Kasumi-1 (cell line): ENCODE measurements around the gene ETF1.
"Not testable (repeated sequence)": the region's sequence is repeated elsewhere in the genome, so short reads cannot be mapped to it uniquely, and the experiment has no call there.

ENCODE experiments used
- DNase-seq, 2 experiments: peaks; one replicate each; lab custom pipeline; 2025; lab: John Stamatoyannopoulos, UW

The ETF1 gene

DNA sequence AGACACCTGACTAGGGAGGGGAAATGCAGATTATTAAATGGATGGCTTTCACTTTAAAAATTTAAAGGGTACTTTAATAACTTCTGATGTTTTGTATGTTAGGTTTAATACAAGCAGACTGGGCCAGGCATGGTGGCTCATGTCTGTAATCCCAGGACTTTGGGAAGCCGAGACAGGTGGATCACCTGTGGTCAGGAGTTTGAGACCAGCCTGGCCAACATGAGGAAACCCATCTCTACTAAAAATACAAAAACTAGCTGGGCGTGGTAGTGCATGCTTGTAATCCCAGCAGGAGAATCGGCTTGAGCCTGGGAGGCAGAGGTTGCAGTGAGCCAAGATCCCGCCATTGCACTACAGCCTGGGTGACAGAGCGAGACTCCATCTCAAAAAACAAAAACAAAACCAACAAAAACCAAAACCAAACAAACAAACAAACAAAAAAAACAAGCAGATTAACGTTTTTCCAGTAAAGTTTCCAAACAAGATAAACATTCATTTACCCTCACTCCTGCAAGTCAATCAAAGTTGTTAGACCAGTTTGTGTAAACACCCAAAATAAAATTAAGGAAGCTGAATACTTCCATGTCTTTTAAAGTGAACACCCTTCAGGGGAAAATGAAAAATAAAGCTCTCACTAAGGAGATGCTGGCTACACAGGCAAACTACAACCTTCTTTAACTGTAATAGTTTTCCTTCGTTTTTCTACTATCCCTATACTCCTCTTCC is 14.1 kb downstream of the ETF1 start:
- no peak for DNase-seq

DNA sequence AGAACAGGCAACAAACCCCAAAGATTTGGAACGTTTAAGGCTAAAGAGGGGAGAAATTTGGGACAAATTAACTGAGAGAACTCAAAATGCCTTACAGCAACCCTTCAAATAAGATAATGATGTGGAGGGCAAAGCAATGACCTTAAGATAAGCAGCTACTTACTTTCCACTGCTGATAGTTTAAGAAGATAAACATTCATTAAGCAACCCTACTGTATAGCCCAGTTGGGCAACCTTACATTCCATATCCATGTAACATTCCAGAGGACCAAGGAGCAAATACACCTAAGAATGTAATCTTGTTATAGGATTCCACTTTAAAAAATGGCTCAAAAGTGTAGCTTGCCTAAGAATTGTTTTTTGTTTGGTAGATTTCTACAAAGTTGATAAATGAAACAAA is 14.8 kb downstream of the ETF1 start:
- no peak for DNase-seq

DNA sequence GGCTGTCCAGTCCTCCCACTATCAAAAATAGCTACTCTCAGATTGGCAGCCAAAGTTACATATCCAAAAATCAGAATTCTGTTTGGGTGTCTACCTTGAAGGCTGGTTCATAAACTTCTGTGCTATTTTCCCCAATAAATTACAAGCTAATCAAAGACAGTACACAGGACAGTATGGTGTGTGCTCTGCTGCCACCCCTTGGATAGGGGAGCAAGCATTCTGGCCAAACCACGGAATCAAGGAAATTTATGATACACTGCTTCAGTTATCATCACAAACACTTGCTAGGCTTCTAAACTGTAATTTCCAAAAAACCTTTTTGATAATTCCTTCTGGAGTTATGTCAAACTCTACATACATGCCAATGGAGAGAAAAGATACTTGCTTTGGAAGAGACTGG is 15.9 kb downstream of the ETF1 start:
- no peak for DNase-seq

GRCh38 chr5:138523406-138523805 is 19.6 kb downstream of the ETF1 start:
- DNase-seq: no peak

- no peak for DNase-seq
These were observed 22.1 kb downstream of the ETF1 start for GRCh38 chr5:138520971-138521370.

GRCh38 chr5:138517437-138517836 is 25.6 kb downstream of the ETF1 start:
- no peak for DNase-seq

GRCh38 chr5:138515556-138516245 is 27.3 kb downstream of the ETF1 start:
- DNase-seq: no peak

GRCh38 chr5:138514021-138514420 is 29.0 kb downstream of the ETF1 start:
- DNase-seq: no peak

DNA sequence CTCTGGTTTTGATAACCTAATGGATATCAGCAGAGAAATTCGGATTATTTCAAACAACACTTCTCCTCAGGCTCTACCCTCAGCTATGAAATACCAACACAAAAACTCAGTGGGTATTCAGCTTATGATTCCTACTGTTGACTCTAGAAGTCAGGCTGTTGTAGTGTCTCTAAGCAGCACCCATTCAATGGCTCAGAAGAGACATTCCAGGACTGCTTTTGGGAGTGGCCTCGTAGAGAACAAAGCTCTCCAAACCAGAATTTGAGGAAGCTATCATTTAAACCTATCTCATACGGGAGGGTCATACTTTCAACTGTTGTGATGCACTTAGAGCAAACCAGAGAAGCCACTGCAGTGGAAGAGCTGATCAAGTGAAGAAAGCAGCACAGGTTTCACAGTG is 34.1 kb downstream of the ETF1 start:
- DNase-seq: no peak

- not testable (repeated sequence) for DNase-seq
These were observed 35.6 kb downstream of the ETF1 start for GRCh38 chr5:138507485-138507884.

DNA sequence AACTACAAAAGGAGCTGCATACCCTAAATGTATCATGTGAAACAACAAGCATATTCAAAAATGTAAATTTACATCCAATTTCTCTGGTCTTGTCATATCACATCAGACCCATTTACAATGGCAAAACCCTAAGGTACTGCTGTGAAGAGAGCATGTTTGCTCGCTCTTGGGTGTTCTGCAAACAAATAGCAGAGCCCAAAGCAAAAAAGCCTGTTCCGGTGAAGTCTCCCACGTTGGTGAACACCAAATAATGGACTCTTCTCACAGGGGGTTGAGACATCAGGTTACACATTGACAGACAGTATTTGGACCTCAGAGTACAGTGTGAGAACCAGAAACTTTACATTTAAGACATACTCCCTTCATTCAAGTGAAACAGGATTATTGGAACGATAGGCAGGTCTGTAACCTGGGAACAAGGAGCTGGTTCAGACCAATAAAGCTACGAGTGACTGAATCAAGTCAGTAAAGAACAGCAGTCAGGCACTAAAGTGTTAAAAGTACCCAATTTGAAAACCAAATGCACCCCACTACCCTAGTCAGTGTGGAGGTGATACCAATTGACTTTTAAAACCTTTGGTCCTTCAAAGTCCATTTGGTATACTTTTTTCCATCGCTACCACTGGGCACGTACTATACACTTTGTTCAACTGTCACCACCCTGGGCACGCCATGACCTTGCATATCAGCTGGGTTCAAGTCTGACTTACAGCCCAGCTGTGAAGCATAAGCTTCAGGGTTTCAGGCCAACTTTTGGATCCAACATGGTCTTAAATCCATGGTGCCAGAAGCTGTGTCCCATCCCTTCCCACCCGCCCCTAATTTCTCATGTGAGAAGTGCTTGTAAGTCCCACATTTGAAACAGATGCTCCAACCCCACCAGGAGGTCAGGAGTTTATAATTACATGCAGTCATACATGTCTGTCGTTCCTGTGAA is 36.4 kb downstream of the ETF1 start:
- DNase-seq: no peak

DNA sequence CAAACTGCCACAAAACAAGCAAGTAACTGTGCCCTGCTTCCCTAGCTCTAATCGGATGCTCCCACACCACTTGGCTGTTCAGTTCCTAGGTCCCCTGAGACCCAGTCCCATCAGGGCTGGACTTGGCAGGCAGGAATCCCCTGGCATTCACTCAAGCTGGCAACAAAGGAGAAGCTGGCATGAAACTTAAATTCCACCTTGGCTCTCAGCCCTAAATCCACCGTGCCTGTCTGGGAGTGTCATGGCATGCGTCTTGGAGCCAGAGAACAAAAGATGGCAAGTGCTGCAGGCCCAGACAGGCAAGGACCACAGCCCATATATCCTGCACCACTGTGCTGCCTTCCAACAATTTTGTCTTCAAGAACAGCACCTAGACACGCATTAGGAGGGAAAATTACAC is 38.2 kb downstream of the ETF1 start:
- DNase-seq: no peak

DNA sequence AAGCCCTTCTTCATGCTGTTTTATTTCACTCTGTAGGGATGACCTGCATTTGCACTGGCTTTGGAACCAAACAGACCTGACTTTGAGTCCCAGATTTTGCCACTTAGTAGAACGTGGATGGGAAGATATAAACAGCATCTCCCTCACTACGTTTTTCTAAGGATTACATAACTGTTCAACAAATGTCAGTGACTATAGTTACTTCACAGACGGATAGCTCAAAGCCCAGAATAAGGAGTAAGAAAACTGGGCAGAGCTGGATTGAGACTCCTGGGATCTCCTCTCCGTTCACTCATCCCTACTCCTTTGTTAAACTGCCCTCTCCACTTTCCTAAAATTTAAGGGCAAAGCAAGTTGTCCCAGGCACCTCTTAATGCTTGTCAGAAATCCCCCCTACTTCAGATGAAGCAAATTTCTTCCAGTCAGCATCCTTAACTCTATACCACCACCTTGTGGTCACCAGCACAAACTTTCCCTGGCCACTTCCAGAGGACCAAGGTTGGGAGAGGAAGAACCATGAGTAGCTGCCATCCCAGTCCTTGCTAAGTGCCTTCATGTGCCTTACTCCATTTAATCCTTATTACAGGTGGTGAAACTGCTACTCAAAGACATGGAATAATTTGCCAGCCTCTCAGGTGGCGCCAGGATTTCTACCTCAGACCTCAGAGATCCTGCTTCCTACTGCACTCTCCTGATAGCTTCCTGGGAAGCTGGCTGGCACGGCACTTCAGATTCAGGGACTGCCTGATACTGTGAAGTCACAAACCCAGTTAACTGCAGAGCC is 39.4 kb downstream of the ETF1 start:
- peak; percentile 83 to 84 for DNase-seq

- no peak for DNase-seq
These were observed 40.5 kb downstream of the ETF1 start for GRCh38 chr5:138502521-138502920.

GRCh38 chr5:138502121-138502520 is 40.9 kb downstream of the ETF1 start:
- DNase-seq: no peak

DNA sequence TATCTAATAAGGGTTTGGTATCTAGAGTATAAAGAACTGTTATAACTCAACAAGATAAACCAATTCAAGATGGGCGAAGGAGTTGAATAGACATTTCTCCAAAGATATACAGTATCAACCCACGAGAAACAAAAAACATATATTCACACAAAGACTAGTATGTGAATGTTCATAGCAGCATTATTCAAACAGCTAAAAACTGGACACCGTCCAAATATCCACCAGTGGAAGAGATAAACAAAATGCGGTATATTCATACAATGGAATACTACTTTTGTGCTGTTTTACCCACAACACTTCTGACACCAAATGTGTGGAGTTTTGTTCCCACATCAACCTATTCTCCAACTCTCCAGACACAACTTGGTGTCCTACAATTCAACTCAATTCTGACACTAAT is 44.7 kb downstream of the ETF1 start:
- DNase-seq: no peak

DNA sequence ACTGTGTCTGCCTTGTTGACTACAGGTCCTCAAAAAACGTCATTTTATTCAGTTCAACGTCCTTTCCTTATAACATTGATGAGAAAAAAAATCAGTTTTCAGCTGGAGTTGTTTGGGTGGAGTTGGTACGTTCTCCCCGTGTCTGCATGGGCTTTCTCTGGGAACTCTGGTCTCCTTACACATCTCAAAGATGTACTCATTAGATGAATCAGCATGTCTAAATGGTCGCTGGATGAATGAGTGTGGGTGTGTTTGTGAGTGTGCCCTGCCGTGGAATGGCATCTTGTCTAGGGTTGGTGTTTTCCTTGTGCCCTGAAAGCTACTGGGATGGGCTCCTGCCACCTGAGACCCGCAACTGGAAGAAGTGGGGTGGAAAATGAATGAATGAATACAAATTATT is 47.7 kb downstream of the ETF1 start:
- no peak for DNase-seq

DNA sequence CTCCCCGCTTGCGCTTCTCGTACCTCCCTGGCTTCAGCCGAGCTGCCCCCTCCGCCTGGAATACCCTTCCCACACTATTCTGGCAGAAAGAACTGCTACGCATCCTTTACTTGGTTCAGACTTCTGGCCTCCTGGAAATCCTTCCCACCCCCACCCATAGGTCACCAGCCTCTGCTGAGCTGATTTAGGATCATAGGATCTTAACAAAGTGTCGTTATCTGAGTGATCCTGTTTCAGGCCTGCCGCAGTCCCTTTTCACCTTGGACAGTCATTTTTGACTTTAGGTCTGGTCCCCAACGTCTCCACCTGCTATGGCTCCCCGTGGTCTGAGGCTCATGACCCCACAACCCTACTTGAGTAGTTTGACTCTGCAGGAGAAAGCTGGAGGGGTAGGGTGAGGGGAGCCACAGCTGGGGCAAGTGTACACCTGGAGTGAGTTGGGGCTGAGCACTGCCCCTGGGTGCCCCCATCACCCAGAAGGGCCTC is 50.4 kb downstream of the ETF1 start:
- DNase-seq: no peak

DNA sequence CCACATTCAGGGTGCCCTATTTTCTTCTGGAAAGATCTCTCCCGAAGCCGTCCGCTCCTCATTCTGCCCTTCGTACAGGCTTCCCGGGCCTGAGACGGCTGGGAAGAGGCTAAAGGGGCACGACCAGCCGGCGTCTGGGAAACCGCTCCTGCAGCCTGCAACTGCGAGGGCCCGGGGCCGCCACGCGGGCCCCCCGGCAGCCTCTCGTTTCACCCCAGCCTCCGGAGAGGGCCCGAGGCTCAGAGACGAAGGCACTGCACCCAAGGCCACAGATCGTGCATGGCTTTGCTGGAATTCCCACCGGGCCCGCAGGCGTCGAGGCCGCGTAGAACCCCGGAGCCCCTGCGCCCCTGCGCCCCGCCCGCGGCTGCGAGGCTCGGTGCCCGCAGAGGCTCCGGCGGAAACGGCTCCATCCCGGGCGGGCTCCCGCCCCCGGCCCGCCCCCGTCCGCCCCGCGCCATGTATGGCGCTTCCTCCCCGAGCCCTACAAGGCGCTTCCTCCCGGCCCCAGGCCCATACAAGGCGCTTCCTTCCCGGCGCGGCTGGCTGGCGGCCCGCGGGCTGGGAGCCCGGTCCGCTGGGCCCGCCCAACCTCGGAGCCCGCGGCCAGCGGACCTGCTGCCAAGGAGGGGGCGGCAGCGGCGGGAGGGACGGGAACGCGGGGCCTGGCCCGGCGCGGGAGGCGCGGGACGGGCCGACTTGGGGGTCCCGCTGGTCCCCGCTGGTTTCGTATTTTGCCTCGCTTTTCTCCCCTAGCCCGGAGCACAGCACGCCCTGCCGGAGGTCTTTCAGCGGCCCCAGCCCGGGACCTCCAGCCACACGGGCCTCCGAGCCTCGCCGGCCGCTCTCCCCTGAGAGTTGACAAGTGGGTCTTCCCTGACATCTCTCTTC is 51.1 kb downstream of the ETF1 start:
- DNase-seq: peak; percentile 87

DNA sequence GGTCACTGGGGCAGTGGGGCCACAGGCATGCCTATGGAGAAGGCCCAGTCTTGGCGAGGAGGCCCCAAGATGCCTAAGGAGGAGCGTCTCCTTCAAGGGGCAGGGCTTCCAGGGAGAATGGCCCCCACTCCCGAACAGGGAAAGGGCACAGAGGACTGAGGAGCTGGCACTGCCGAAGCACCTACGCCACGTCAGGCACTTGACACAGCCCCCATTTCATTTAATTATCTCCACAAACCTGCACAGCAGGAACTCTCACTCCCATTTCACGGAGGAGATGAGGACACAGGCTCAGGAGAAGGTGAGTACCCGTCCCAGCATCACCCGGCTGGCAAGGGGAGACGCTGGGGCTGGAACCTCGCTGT is 51.8 kb downstream of the ETF1 start:
- no peak for DNase-seq
